ENCODE data around the gene ZNF511.

GRCh38 chr10:133355991-133356390 is 47.3 kb downstream of the ZNF511 start:
- TF ChIP-seq TP53 (CRISPR knock-in tag; IDR thresholded peaks at IDR 0.05), result no peak
- TF ChIP-seq IRF2 (CRISPR knock-in tag; IDR thresholded peaks at IDR 0.05; ENCODE audit: borderline replicate concordance, low read depth), result no peak
- no peak for TF ChIP-seq USF2 (CRISPR knock-in tag; IDR thresholded peaks at IDR 0.05)
- no peak for TF ChIP-seq ETV6 (CRISPR knock-in tag; IDR thresholded peaks at IDR 0.05)
- TF ChIP-seq NFYB (CRISPR knock-in tag; conservative IDR thresholded peaks at IDR 0.05; ENCODE audit: low read depth), result no peak
